SIG-M5 (cell line): ENCODE measurements around the gene DNAJA4.

ENCODE experiments used
- DNase-seq: peaks from one replicate; lab custom pipeline; 2025; lab: John Stamatoyannopoulos, UW

Gene DNAJA4

GRCh38 chr15:78264304-78265136 is at the start of gene DNAJA4:
DNAJA4 (plus strand) TSS chr15:78264562; CDS start chr15:78264764, 202 bp downstream.
- DNase-seq = no peak

DNA sequence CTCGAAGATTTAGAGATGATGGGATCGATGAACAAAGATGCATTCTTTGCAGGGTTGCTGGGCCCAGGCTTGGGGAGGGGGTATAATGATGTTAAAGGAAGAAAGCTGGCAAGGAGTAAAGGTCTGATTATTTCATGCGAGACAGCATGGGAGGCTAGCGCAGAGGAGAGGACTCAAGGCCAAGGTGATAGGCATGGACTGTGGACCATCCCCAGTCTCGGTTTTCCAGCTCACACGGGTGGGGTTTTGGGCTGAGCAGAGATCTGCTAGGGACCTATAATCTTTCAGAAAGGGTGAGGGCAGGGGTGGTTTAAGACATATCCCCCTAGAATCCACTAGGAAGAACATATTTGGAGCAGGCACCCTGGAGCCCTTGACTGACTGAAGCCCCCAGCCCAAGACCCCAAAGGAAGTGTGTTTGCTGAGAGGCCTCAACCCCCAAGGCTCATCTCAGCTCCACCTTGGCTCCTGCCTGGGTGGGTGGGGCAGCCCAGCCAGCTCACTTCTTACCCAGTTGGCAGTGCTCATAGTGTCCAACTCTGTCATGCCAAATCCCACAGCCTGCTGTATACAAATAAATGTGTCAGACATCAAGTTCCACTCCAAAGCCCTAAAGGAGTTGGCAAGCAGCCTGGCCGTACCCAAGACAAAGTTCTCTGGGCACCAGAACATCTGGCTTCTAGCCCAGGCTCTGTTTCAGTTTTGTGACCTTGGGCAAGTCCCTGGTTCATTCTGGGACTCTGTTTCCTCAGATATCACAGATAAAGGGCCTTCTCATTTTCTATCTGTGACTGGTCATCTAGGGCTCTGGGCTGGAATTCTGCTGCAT is 47.9 kb upstream of the DNAJA4 start:
- DNase-seq = no peak

DNA sequence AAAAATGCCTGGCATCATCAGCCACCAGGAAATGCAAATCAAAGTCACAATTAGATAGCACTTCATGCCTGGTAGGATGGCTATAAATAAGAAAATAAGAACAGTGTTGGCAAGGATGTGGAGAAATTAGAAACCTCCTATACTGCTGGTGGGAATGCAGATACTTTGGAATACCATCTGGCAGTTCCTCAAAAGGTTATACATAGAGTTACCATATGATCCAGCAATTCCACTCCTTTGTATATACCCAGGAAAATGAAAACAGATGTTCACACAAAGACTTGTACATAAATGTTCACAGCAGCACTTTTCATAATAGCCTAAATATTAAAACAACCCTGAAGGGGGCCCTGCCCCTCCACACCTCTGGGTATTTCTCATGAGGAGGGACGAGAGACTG is 43.6 kb upstream of the DNAJA4 start:
- no peak for DNase-seq

DNA sequence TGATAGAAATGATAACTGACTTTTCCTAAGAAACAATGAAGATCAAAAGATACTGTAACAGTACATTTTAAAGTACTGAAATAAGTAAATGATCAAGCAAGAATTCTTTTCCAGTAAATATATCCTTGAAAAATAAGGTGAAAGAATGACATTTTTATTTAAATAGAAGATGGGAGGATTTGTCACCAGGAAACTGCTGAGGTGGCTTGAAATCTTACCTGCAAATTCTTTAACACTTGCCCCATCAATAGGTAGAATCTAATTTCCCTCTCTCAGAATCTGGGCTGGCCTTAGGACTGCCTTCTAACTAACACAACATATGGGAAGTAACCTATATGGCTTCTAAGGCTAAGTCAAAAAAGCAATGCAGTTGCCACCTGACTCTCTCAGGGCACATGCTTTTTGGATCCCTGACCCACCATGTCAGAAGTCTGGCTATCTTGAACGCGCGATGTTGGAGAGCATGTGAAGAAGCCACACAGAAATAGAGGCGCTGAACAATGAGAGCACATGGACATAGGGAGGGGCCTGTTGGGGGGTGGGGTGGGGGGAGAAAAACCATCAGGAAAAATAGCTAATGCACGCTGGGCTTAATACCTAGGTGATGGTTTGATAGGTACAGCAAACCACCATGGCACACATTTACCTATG is 41.5 kb upstream of the DNAJA4 start:
- no peak for DNase-seq

DNA sequence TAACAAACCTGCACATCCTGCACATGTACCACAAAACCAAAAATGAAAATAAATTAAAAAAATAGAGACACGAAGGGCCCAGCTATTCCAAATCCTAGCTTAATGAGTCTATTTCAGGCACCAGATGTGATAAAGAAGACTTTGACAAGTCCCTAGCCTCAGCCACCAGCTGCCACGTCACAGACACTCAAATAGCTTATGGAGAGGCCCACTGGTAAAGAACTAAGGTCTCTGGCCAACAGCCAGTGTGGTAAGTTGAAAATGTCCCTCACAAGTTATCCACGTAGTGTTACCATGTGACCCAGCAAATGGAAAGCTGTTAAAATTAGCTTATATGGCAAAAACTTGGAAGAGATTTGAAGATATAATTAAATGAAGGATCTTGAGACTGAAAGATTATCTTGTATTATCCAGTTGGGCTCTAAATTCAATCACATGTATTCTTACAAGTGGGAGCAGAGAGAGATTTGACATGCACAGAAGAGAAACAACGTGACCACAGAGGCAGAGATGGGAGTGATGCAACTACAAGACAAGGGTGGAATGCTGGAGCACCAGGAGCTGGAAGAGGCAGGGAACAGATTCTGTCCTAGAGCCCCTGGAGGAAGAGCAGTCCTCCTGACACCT is 40.9 kb upstream of the DNAJA4 start:
- DNase-seq = no peak

DNA sequence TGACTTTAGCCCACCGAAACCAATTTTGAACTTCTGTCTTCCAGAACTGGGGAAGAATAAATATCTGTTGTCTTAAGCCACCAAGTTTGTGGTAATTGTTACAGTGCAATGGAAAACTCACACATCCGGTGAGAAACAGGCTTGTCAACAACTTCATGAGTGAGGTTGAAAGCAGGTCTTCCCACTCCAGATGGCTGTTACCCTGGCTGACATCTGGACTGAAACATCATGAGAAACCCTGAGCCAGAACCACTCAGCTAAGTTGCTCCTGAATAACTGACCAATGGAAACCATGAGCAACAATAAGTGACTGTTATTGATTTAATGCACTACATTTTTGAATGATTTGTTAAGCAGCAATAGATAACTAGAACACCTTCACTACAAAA is 40.3 kb upstream of the DNAJA4 start:
- DNase-seq = no peak

GRCh38 chr15:78225783-78226541 is 38.4 kb upstream of the DNAJA4 start:
- no peak for DNase-seq

DNA sequence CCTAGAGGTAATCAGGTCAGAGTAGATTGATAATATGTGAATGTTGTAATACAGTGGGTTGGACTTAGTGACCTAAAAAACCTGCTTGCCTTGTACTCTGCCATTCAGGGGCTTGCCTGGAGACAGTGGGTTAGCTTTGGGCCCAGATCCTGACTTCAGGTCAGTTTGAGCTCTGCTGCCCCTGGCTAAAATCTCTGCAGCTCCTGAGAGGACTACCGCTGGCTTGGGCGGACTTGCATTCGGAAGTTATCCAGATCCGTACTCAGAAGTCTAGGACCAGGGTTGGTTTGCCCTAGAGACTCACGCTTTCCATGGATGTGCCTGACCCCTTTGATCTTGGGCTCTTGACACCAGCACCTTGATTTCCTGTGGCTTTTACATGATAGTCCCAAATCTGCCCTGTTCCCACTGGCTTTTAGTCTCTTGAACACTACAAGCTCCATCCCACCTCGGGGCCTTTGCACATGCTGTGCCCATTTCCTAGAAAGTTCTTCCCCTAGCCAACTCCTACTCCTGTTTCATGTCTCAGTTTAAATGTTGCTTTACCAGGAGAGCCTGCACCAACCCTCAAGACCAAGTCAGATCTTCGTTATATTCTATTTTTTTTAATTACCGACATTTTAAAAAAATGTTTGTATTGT is 35.9 kb upstream of the DNAJA4 start:
- DNase-seq = no peak

- DNase-seq = no peak
These were observed 34.6 kb upstream of the DNAJA4 start for GRCh38 chr15:78229431-78230406.

DNA sequence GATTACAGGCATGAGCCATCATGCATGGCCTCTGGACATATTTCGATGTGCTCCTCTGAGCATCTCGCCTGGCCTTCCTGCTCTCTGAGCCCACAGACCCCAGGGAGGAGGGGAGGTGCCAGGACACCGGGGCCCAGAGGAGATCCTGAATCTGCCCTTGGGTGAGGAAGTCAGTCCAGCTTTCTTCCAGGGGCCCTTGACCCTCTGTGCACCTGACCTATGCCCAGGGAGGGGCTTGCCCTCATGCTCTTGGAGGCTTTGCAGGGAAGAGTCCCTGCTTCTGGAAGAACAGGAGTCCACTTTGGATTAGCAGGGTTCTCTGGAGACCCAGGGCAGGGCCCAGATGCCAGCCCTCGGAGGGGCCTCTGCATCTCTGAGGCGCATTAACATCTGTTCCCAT is 31.4 kb upstream of the DNAJA4 start:
- no peak for DNase-seq

DNA sequence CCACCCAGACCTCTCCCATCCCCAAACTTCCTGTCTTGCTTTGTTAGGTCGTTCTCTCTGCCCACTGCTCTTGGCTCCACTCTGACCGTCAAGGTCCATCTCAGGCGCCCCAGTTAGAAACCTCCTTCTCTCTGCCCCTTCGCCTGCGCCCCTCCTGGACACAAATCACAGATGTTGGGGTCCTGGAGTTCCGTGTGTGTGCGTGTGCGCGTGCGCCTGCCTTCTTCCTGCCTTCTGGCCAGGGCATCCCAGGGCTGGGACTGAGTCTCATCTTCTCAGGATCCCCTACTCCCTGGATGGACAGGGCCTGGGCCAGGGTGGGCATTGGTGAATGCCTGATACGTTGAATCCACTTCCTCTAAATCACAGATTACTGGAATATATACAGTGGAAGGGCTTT is 30.9 kb upstream of the DNAJA4 start:
- DNase-seq = no peak

GRCh38 chr15:78234515-78235040 is 29.8 kb upstream of the DNAJA4 start, which contains the start of gene ACSBG1:
ACSBG1 (minus strand) TSS chr15:78234565; CDS start chr15:78234501, 64 bp downstream.
- DNase-seq = no peak

DNA sequence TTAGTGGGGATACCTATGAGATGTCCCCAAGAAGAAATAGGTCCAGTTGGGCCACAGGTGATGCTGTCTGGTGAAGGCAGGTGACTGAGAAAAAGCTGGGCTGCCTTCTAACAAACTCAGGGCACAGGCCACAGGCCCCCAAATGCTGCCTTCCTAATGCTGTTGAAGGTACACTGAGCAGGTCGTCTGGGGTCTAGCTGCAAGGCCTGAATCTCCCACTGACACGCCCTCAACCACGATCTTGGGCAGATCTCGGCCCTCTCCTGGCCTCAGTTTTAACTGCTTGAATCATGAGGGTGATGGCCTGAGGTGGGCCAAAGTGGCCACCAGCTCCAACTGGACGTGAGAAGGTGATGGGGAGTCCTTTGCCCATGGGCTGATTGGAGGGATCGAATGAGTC is 27.9 kb upstream of the DNAJA4 start:
- no peak for DNase-seq

DNA sequence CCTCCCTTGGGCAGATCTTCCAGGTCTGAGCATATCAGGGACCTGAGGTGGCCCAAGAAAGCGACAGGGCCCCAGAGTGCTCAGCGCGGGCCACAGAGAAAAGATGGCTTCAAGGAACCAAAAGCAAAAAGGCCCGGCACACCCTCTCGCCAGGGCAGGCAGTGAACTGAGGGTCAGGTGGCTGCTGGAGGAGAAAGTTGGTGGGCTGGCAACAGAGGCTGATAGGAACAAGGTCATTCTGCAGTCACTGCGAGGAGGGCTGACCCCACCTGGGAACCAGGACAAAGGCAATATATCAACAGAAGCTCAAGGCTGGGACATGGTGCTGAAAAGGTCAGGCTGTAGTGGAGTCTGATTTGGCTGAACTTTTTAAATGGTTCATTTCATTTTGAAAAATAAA is 27.2 kb upstream of the DNAJA4 start:
- DNase-seq = no peak

DNA sequence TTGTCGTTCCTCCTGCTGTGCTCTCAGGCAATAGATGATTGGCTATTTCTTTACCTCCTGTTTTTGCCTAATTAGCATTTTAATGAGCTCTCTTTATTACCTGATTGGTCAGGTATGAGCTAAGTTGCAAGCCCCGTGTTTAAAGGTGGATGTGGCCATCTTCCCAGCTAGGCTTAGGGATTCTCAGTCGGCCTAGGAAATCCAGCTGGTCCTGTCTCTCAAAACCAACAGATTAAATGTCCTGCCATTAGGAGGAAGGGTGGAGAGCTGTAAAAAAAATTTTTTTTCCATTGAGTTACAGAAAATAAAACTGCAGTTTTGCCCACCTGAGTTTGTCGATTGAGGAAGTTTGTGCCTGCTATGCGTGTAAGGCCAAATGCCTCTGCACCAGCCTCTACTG is 24.6 kb upstream of the DNAJA4 start:
- no peak for DNase-seq

GRCh38 chr15:78241017-78241416 is 23.3 kb upstream of the DNAJA4 start:
- no peak for DNase-seq

DNA sequence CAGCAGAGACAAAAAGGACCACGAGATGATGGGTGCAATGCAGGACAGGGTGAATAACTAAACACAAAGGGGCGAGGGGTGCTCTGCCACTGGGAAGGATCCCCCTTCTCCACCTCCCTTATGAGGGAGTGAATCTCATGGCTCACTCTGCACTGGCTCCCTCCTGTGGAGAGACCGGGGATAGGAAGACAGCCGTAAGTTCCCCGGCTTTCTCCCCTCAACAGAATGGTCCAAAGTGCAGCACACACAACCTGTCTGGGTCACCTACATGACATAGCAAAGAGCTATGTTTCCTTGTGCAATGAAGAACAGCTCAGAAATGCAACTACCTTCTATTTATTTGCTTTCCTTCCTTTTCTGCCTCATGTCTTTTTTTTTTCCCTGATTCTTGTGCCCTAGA is 22.2 kb upstream of the DNAJA4 start:
- no peak for DNase-seq

DNA sequence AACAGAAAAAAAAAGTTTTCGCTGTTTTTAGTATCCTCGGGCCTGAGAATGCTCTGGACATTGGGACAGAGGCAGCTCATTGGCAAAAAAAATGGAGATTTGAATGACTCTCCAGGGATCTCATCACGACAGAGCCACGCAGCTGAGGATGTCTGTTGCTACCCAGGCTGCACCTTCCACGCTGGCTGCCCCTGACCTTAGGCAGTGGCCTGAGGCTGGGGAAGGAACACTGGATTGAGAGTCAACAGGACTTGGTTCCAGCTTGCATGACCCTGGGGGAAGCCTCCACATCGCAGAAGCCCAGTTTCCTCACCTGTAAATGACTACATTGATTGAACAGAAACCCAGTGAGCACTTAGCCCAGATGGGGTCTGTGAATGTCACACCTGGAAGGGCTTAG is 21.3 kb upstream of the DNAJA4 start:
- DNase-seq = no peak

- no peak for DNase-seq
These were observed 20.8 kb upstream of the DNAJA4 start for GRCh38 chr15:78243491-78243941.
